ENCODE measurements around the gene EMSY.

The EMSY gene

GRCh38 chr11:76600124-76600655 is 155.4 kb downstream of the EMSY start:
- no peak for DNase-seq

- no peak for DNase-seq
These were observed 156.5 kb downstream of the EMSY start for GRCh38 chr11:76601272-76601671.

- no peak for DNase-seq
These were observed 156.9 kb downstream of the EMSY start for GRCh38 chr11:76601724-76602123.

GRCh38 chr11:76602431-76602861 is 157.6 kb downstream of the EMSY start:
- no peak for DNase-seq
